Uterus (tissue), 4 donors: Measurements from ENCODE around the gene C2CD3. TPM values are rescaled to one million over a fixed set of nuclear protein-coding genes. Genes with fewer than 3 reads are reported as not detected.
"Not testable (repeated sequence)": the region's sequence is repeated elsewhere in the genome, so short reads cannot be mapped to it uniquely, and the experiment has no call there.

Experiments
- DNase-seq, 2 donors: peaks; one replicate each; pipeline ENCODE4 v3.0.0-alpha.2; 2019 to 2020
- H3K27ac ChIP-seq, 2 donors: fragments of 200-600 bp; sonication (generic); 1 replicate in 1 of 2; 2 replicates in 1 of 2; pipeline ENCODE4 v1.5.1; 2016 to 2018
- H3K27me3 ChIP-seq, 2 donors: fragments of 200-600 bp; sonication (generic); one replicate each; pipeline ENCODE4 v1.5.1; 2018 to 2019; ENCODE audit warnings: control low read depth in 1 of 2
- H3K36me3 ChIP-seq, 2 donors: fragments of 200-600 bp; sonication (generic); one replicate each; pipeline ENCODE4 v1.5.1; 2019; ENCODE audit warnings: control low read depth in 1 of 2
- H3K4me1 ChIP-seq, 2 donors: fragments of 200-600 bp; sonication (generic); one replicate each; pipeline ENCODE4 v1.5.1; 2018 to 2019; ENCODE audit warnings: control low read depth in 1 of 2
- H3K4me3 ChIP-seq, 2 donors: fragments of 200-600 bp; sonication (generic); 1 replicate in 1 of 2; 2 replicates in 1 of 2; pipeline ENCODE4 v1.5.1; 2018 to 2019; ENCODE audit warnings: mild to moderate bottlenecking in 1 of 2
- H3K9me3 ChIP-seq, 2 donors: fragments of 200-600 bp; sonication (generic); one replicate each; pipeline ENCODE4 v1.5.1; 2019; ENCODE audit warnings: control low read depth in 1 of 2
- POLR2A ChIP-seq, 2 donors: fragments of 450-650 bp; IDR thresholded peaks; one replicate each; pipeline ENCODE4 v1.6.1; 2016; ENCODE audit warnings: antibody characterized with exemption in 2 of 2, mild to moderate bottlenecking in 1 of 2, moderate library complexity in 1 of 2
- intact Hi-C: fragments of 100-400 bp; cut with DNase I; formaldehyde crosslinking; loops from one replicate; pipeline ENCODE4 v1.15.1; 2023; ENCODE audit warnings: low total_unique reads
- total RNA-seq, 4 donors: library from RNA; depleted of rRNA in 3 of 4; stranded (reverse); fragments of >200 nt in 3 of 4; gene quantifications; one replicate each; pipeline versions ENCODE4 v1.1.0 to v1.2.4, GENCODE V29; 2014 to 2023
- TF ChIP-seq, protein P1 (sequence below), 4 experiments: fragments of 200-600 bp in 2 of 4; fragments of 450-650 bp in 2 of 4; sonication (generic) in 2 of 4; IDR thresholded peaks; one replicate each; pipeline ENCODE4 v1.5.1; 2016 to 2019; ENCODE audit warnings: antibody characterized with exemption in 4 of 4, mild to moderate bottlenecking in 2 of 4, moderate library complexity in 1 of 4
- donor health status: DM: yes; HTN: yes; CAD: no.

C2CD3 gene
- total RNA-seq, 4 donors from 2014 or later, result 22.5 to 347 (median 29.5) TPM

GRCh38 chr11:74063628-74064027, 107.2 kb downstream of the C2CD3 start:
- H3K27ac ChIP-seq, H3K9me3 ChIP-seq, H3K4me1 ChIP-seq, H3K4me3 ChIP-seq, intact Hi-C loops, DNase-seq, H3K36me3 ChIP-seq, H3K27me3 ChIP-seq: not testable (repeated sequence)

GRCh38 chr11:74061599-74061998, 109.2 kb downstream of the C2CD3 start:
- H3K27me3 ChIP-seq, DNase-seq, H3K4me3 ChIP-seq, intact Hi-C loops, H3K27ac ChIP-seq, H3K4me1 ChIP-seq, H3K36me3 ChIP-seq, H3K9me3 ChIP-seq: not testable (repeated sequence)

DNA sequence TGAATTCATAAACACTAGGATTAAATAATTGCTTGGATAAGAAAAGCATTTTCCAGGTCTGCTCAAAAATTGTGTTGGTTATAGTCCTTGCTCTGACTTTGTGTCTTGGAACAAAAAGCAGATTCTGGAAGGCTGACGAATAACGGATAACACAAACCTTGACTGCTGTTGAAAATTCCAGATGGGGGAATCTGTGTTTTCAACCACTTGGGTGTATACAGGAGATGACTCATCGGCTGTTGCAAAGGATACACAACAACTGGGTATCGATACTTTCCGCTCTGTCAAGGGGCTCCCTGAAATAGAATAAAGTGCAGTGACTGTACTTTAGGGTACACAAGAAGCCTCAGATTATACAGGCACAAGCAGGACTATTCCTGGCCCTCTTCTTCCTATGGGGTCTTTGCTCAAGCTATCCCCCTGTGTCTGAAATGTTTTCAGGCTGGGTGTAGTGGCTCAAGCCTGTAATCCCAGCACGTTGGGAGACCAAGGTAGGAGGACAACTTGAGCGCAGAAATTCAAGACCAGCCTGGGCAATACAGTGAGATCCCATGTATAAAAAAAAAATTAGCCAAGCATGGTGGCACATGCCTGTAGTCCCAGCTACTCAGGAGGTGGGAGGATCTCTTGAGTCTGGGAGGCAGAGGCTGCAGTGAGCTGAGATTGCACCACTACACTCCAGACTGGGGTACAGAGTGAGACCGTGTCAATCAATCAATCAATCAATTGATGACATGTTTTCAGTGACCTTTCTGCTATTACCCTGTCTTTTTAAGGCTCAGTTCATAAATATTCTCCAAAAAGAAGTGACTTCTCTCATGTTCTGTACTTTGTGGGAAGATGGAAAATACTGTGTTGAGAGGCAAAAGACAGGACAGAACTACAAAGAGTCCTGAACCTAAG, 113.3 kb downstream of the C2CD3 start:
- H3K27me3 ChIP-seq, result no peaks in the 10 kb centered on the region
- H3K4me1 ChIP-seq, result no peaks in the 10 kb centered on the region
- DNase-seq, result no peak
- H3K36me3 ChIP-seq, result no peaks in the 10 kb centered on the region
- intact Hi-C loops, result no loop called here
- H3K9me3 ChIP-seq, result no peaks in the 10 kb centered on the region
- TF ChIP-seq, protein P1, sequence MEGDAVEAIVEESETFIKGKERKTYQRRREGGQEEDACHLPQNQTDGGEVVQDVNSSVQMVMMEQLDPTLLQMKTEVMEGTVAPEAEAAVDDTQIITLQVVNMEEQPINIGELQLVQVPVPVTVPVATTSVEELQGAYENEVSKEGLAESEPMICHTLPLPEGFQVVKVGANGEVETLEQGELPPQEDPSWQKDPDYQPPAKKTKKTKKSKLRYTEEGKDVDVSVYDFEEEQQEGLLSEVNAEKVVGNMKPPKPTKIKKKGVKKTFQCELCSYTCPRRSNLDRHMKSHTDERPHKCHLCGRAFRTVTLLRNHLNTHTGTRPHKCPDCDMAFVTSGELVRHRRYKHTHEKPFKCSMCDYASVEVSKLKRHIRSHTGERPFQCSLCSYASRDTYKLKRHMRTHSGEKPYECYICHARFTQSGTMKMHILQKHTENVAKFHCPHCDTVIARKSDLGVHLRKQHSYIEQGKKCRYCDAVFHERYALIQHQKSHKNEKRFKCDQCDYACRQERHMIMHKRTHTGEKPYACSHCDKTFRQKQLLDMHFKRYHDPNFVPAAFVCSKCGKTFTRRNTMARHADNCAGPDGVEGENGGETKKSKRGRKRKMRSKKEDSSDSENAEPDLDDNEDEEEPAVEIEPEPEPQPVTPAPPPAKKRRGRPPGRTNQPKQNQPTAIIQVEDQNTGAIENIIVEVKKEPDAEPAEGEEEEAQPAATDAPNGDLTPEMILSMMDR (IDR thresholded peaks at IDR 0.05), result no peak
- no peak for TF ChIP-seq POLR2A (IDR thresholded peaks at IDR 0.05)
- no peak overlapping the region for H3K4me3 ChIP-seq
- no peak overlapping the region for H3K27ac ChIP-seq

DNA sequence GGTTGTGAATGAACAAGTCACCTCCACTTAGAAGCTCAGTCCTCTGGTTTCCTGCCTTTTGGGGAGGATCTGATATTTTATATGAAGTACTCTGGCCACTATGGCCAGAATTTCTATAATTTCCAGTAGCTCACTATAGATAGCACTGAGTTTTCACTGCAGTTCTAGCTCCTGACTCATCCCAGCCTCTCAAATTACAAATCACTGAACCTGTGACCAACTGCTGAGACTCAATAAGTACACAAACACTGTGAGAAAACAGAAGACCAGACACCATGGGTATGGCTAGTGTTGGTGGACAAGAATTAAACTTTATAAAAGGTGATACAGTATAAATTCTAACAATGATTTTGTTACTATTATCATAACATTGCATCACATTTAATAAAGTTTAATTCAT, 114.9 kb downstream of the C2CD3 start:
- Histone ChIP-seq H3K9me3 (no peaks in the 10 kb centered on the region), H3K27ac (no peak overlapping the region), H3K4me3 (no peak overlapping the region), H3K27me3 (no peaks in the 10 kb centered on the region), H3K4me1 (no peaks in the 10 kb centered on the region), H3K36me3 (no peaks in the 10 kb centered on the region)
- no peak for DNase-seq
- intact Hi-C loops, result no loop called here
- no peak for TF ChIP-seq POLR2A (IDR thresholded peaks at IDR 0.05)
- TF ChIP-seq, protein P1 (IDR thresholded peaks at IDR 0.05), result no peak

GRCh38 chr11:74050465-74050864, 120.3 kb downstream of the C2CD3 start:
- TF ChIP-seq, protein P1 (IDR thresholded peaks at IDR 0.05), result no peak
- no peak for TF ChIP-seq POLR2A (IDR thresholded peaks at IDR 0.05)
- DNase-seq, result no peak
- H3K36me3 ChIP-seq, result no peaks in the 10 kb centered on the region
- no peak overlapping the region for H3K4me3 ChIP-seq
- H3K27ac ChIP-seq, result no peak overlapping the region
- intact Hi-C loops, result no loop called here
- H3K9me3 ChIP-seq, result no peaks in the 10 kb centered on the region
- H3K27me3 ChIP-seq, result no peaks in the 10 kb centered on the region
- H3K4me1 ChIP-seq, result no peaks in the 10 kb centered on the region

GRCh38 chr11:74048993-74049392, 121.8 kb downstream of the C2CD3 start:
- Histone ChIP-seq H3K4me1 (no peaks in the 10 kb centered on the region), H3K27ac (no peak overlapping the region), H3K36me3 (no peaks in the 10 kb centered on the region), H3K27me3 (no peaks in the 10 kb centered on the region), H3K4me3 (no peak overlapping the region), H3K9me3 (no peaks in the 10 kb centered on the region)
- DNase-seq, result no peak
- no peak for TF ChIP-seq POLR2A (IDR thresholded peaks at IDR 0.05)
- TF ChIP-seq, protein P1 (IDR thresholded peaks at IDR 0.05), result no peak
- intact Hi-C loops, result no loop called here
